ENCODE measurements around the gene TREX2. TPM values are rescaled to one million over a fixed set of nuclear protein-coding genes. Genes with fewer than 3 reads are reported as not detected.

TREX2 gene
- total and polyA plus RNA-seq, 2 of the 8 experiments (the other 6 are each of a cell fraction or from before 2014, with no cell fraction given), result 0.71 to 0.80 TPM

GRCh38 chrX:153412746-153413720, 32.8 kb downstream of the TREX2 start:
- CTCF ChIA-PET (ENCODE audit: partially characterized antibody), result interaction anchor here (1.0 to 1.4 kb wide), 4 partner anchors 9 to 94 kb away, joined by 3 to 5 read pairs (median 4); no protein-coding TSS in a partner anchor
- DNase-seq (ENCODE audit: low read depth in 1 of 2, low spot score in 2 of 2), result no peak

More at GRCh38 chrX:153412746-153413720, 32.8 kb downstream of the TREX2 start:
- H3K4me2 ChIP-seq (ENCODE audit: insufficient read depth in 1 of 2, low read depth in 2 of 2, low read length in 2 of 2), result no peak overlapping the region
- H2BK12ac ChIP-seq (ENCODE audit: low read depth, low read length), result no peak overlapping the region
- no peaks in the 10 kb centered on the region for H4K20me1 ChIP-seq (replicated peaks in 1 of 2; ENCODE audit: control insufficient read depth in 1 of 2, insufficient read depth in 2 of 2, low read length in 2 of 2)
- peaks cover 3% of the 10 kb centered on the region; the same call in 1 of the 2 replicates for H3K23me2 ChIP-seq (ENCODE audit: low read depth, low read length)
- POLR2A ChIA-PET (ENCODE audit: partially characterized antibody), result no interaction called here
- H3K36me3 ChIP-seq (ENCODE audit: control insufficient read depth in 2 of 4, insufficient read depth in 4 of 4, low read length in 3 of 4), result no peaks in the 10 kb centered on the region
- no peak overlapping the region for H3K4me3 ChIP-seq (ENCODE audit: extremely low read depth in 1 of 4, insufficient read depth in 2 of 4, low read depth in 3 of 4, low read length in 4 of 4)
- H2BK5ac ChIP-seq (ENCODE audit: low read depth, low read length), result no peak overlapping the region
- no peak overlapping the region for H2BK15ac ChIP-seq (ENCODE audit: low read length)
- no peak overlapping the region for H3K4ac ChIP-seq (replicated peaks; ENCODE audit: insufficient read length, low read depth, low read length)
- H2BK20ac ChIP-seq (ENCODE audit: low read length), result no peak overlapping the region
- H3K27me3 ChIP-seq (replicated peaks in 1 of 4; ENCODE audit: control insufficient read depth in 3 of 4, extremely low read depth in 1 of 4, insufficient read depth in 3 of 4, low read length in 3 of 4), result peaks cover 8 to 25% (median 16%) of the 10 kb centered on the region in 4 experiments
- H3K14ac ChIP-seq (ENCODE audit: insufficient read length), result no peak overlapping the region
- no peak overlapping the region for H4K91ac ChIP-seq (replicated peaks; ENCODE audit: insufficient read length, low read length)
- H3K18ac ChIP-seq (ENCODE audit: extremely low read depth, low read length), result no peak overlapping the region
- H2AK5ac ChIP-seq (ENCODE audit: low read depth, low read length), result no peak overlapping the region
- no peak overlapping the region for H4K5ac ChIP-seq (ENCODE audit: insufficient read length, low read depth, low read length)
- H3K9me3 ChIP-seq (ENCODE audit: insufficient read depth in 2 of 2, low read depth in 1 of 2, low read length in 1 of 2), result no peaks in the 10 kb centered on the region
- H2BK120ac ChIP-seq (replicated peaks; ENCODE audit: low read depth, low read length), result no peak overlapping the region
- H3K4me1 ChIP-seq (replicated peaks in 1 of 4; ENCODE audit: control insufficient read depth in 3 of 4, insufficient read depth in 4 of 4, low read length in 3 of 4), result 0 out of 7 replicates have a peak, but pooled peaks cover 0 to 4% (median 1%) of the 10 kb centered on the region in 4 experiments
- H4K8ac ChIP-seq (ENCODE audit: extremely low read depth, insufficient read depth, low read length), result no peak overlapping the region; the same call in 1 of the 2 replicates
- no peak for FAIRE-seq
- H2AFZ ChIP-seq (ENCODE audit: low read length), result no peak overlapping the region
- no peak overlapping the region for H3K9ac ChIP-seq (replicated peaks in 1 of 4; ENCODE audit: extremely low read depth in 1 of 4, low read depth in 3 of 4, low read length in 3 of 4)
- H3K79me2 ChIP-seq (ENCODE audit: control insufficient read depth in 1 of 2, insufficient read depth in 2 of 2, low read length in 2 of 2), result no peaks in the 10 kb centered on the region
- H3K79me1 ChIP-seq (ENCODE audit: low read depth, low read length), result no peaks in the 10 kb centered on the region
- no peak for TF ChIP-seq NANOG (IDR thresholded peaks at IDR 0.05; ENCODE audit: insufficient read depth, low read depth, low read length, poor library complexity, severe bottlenecking)
- TF ChIP-seq RAD21 (IDR thresholded peaks at IDR 0.05 in 1 of 2, conservative IDR thresholded peaks at IDR 0.05 in 1 of 2; ENCODE audit: low read depth in 2 of 2, low read length in 2 of 2), result peak; percentile 32 to 48; a peak in 3 of 4 replicates
- no peak for TF ChIP-seq SRF (IDR thresholded peaks at IDR 0.05; ENCODE audit: low read depth, low read length)
- 81% methylated on average over 12 of the region's 23 CpGs; no CpG with 5 or more reads in 1 of the 2 experiments for WGBS, 2 experiments (ENCODE audit: extremely low coverage in 1 of 2, insufficient coverage in 1 of 2, insufficient read length in 1 of 2, insufficient replicate concordance in 2 of 2, low coverage in 1 of 2, low lambda C conversion rate in 2 of 2, missing lambda C conversion rate in 1 of 2)
- H3K27ac ChIP-seq (ENCODE audit: low read depth, low read length), result no peak overlapping the region
- no peak overlapping the region for H3K23ac ChIP-seq (ENCODE audit: insufficient read length)
- H3K56ac ChIP-seq (replicated peaks; ENCODE audit: insufficient read length, low read depth, low read length), result no peak overlapping the region

Measured in H1 (cell line).